SK-N-SH (cell line): ENCODE measurements around the gene RAD23B. TPM values are rescaled to one million over a fixed set of nuclear protein-coding genes. Genes with fewer than 3 reads are reported as not detected.

ENCODE experiments used
- CTCF ChIA-PET: fragments of 300-600, 350-600 bp; formaldehyde crosslinking; extraction: SDS; loops from one replicate; lab custom pipeline; 2021; lab: Yijun Ruan, JAX
- POLR2A ChIA-PET: fragments of 350-600 bp; sonication (Branson Sonifier 250); formaldehyde crosslinking; extraction: SDS; loops from one replicate; lab custom pipeline; 2020; ENCODE audit warnings: antibody characterized with exemption, inconsistent platforms; lab: Yijun Ruan, JAX
- DNase-seq: peaks from one replicate; pipeline ENCODE4 v3.0.0; 2012
- H2AFZ ChIP-seq: fragments of 200-600 bp; sonication (generic); 2 replicates; pipeline ENCODE4 v1.8.1; 2016; ENCODE audit warnings: antibody characterized with exemption, mild to moderate bottlenecking, low read depth
- H3F3A ChIP-seq: fragments of 200-600 bp; sonication (generic); replicated peaks from 2 replicates; pipeline ENCODE3; 2016; ENCODE audit warnings: antibody characterized with exemption, mild to moderate bottlenecking; ENCODE audit not compliant: insufficient read depth
- H3K27ac ChIP-seq, 2 experiments: fragments of 200-500 bp in 1 of 2; fragments of 200-600 bp in 1 of 2; sonication (Bioruptor generic) in 1 of 2; sonication (generic), shearing (Covaris generic) in 1 of 2; 2 replicates each; pipeline versions ENCODE4 v1.5.1 to v1.6.1; 2014 to 2016; ENCODE audit warnings: low read depth in 2 of 2, inconsistent platforms in 1 of 2, low read length in 1 of 2, mild to moderate bottlenecking in 1 of 2, mixed read lengths in 1 of 2
- H3K27me3 ChIP-seq: fragments of 200-600 bp; sonication (generic), shearing (Covaris generic); 2 replicates; pipeline ENCODE4 v1.6.1; 2016; ENCODE audit warnings: mixed run types; ENCODE audit not compliant: insufficient read depth
- H3K36me3 ChIP-seq, 2 experiments: fragments of 200-500 bp in 1 of 2; fragments of 200-600 bp in 1 of 2; sonication (Bioruptor generic) in 1 of 2; sonication (generic) in 1 of 2; replicated peaks in 1 of 2; 2 replicates each; pipeline versions ENCODE3 to v1.5.1; 2014 to 2016; ENCODE audit warnings: low read length in 1 of 2, mild to moderate bottlenecking in 1 of 2; ENCODE audit not compliant: insufficient read depth in 2 of 2, control insufficient read depth in 1 of 2
- H3K4me1 ChIP-seq, 2 experiments: fragments of 200-500 bp in 1 of 2; fragments of 200-600 bp in 1 of 2; sonication (Bioruptor generic) in 1 of 2; sonication (generic), shearing (Covaris generic) in 1 of 2; 2 replicates each; pipeline versions ENCODE4 v1.5.1 to v1.6.1; 2014 to 2016; ENCODE audit warnings: low read depth in 1 of 2, low read length in 1 of 2, mixed run types in 1 of 2; ENCODE audit not compliant: insufficient read depth in 2 of 2, control insufficient read depth in 1 of 2
- H3K4me2 ChIP-seq: fragments of 200-600 bp; sonication (generic), shearing (Covaris generic); 2 replicates; pipeline ENCODE4 v1.6.1; 2017; ENCODE audit warnings: mixed run types
- H3K4me3 ChIP-seq, 2 experiments: fragments of 200-500 bp in 1 of 2; fragments of 200-600 bp in 1 of 2; sonication (Bioruptor generic) in 1 of 2; sonication (generic), shearing (Covaris generic) in 1 of 2; 2 replicates each; pipeline versions ENCODE4 v1.5.1 to v1.8.1; 2014 to 2016; ENCODE audit warnings: low read depth in 2 of 2, inconsistent platforms in 1 of 2, low read length in 1 of 2, mild to moderate bottlenecking in 1 of 2, mixed read lengths in 1 of 2, moderate library complexity in 1 of 2
- H3K79me2 ChIP-seq: fragments of 200-600 bp; sonication (generic); 2 replicates; pipeline ENCODE4 v1.8.1; 2017; ENCODE audit warnings: mild to moderate bottlenecking; ENCODE audit not compliant: insufficient read depth
- H3K9ac ChIP-seq: fragments of 200-600 bp; sonication (generic); 2 replicates; pipeline ENCODE4 v1.6.1; 2017; ENCODE audit warnings: mixed run types
- H3K9me2 ChIP-seq: fragments of 200-600 bp; sonication (generic); 2 replicates; pipeline ENCODE4 v1.6.1; 2017; ENCODE audit warnings: mixed run types
- H3K9me3 ChIP-seq: fragments of 200-600 bp; sonication (generic); 2 replicates; pipeline ENCODE4 v1.6.1; 2017; ENCODE audit warnings: mixed run types, mild to moderate bottlenecking, moderate library complexity
- H4K20me1 ChIP-seq: fragments of 200-600 bp; sonication (generic); 2 replicates; pipeline ENCODE4 v1.6.1; 2017; ENCODE audit warnings: mild to moderate bottlenecking, mixed run types; ENCODE audit not compliant: insufficient read depth
- EP300 ChIP-seq, 2 experiments: IDR thresholded peaks; 2 replicates each; pipeline versions ENCODE4 v1.4.0 to v1.6.1; 2012; ENCODE audit warnings: borderline replicate concordance in 1 of 2, low read depth in 1 of 2, low read length in 1 of 2
- FOXJ3 ChIP-seq: sonication (generic); formaldehyde crosslinking; IDR thresholded peaks from 2 replicates; pipeline ENCODE4 v1.5.1; 2020; ENCODE audit warnings: mild to moderate bottlenecking, missing genetic modification reagents
- FOXM1 ChIP-seq: IDR thresholded peaks from 2 replicates; pipeline ENCODE4 v1.4.0; 2012; ENCODE audit warnings: low read depth, mild to moderate bottlenecking
- GABPA ChIP-seq: IDR thresholded peaks from 2 replicates; pipeline ENCODE4 v1.4.0; 2012; ENCODE audit warnings: low read depth, mild to moderate bottlenecking
- MEF2A ChIP-seq: IDR thresholded peaks from 2 replicates; pipeline ENCODE4 v1.4.0; 2012; ENCODE audit warnings: low read depth, borderline replicate concordance
- NFIC ChIP-seq: IDR thresholded peaks from 2 replicates; pipeline ENCODE4 v1.4.0; 2012; ENCODE audit warnings: borderline replicate concordance
- RAD21 ChIP-seq: IDR thresholded peaks from 2 replicates; pipeline ENCODE4 v1.6.1; 2012; ENCODE audit warnings: mild to moderate bottlenecking, low read length
- RFX5 ChIP-seq: IDR thresholded peaks from 2 replicates; pipeline ENCODE4 v1.6.1; 2012; ENCODE audit warnings: mild to moderate bottlenecking, improper control_type of control experiment, low read length
- RXRA ChIP-seq: IDR thresholded peaks from 2 replicates; pipeline ENCODE4 v1.4.0; 2012; ENCODE audit warnings: low read depth, mild to moderate bottlenecking, borderline replicate concordance
- SIN3A ChIP-seq: IDR thresholded peaks from 2 replicates; pipeline ENCODE4 v1.6.1; 2012; ENCODE audit warnings: low read depth, mild to moderate bottlenecking, low read length, moderate library complexity, borderline replicate concordance
- SMC3 ChIP-seq: IDR thresholded peaks from 2 replicates; pipeline ENCODE4 v1.6.1; 2012; ENCODE audit warnings: low read depth, low read length, improper control_type of control experiment
- TAF1 ChIP-seq: IDR thresholded peaks from 2 replicates; pipeline ENCODE4 v1.6.1; 2012; ENCODE audit warnings: low read depth, mild to moderate bottlenecking, low read length, moderate library complexity, borderline replicate concordance
- TEAD4 ChIP-seq: IDR thresholded peaks from 2 replicates; pipeline ENCODE4 v1.4.0; 2012; ENCODE audit warnings: mild to moderate bottlenecking, borderline replicate concordance; ENCODE audit not compliant: insufficient read depth
- USF1 ChIP-seq: IDR thresholded peaks from 2 replicates; pipeline ENCODE4 v1.4.0; 2012; ENCODE audit warnings: low read depth, borderline replicate concordance
- USF2 ChIP-seq: fragments of 150-350 bp; IDR thresholded peaks from 2 replicates; pipeline ENCODE4 v1.6.1; 2017; ENCODE audit warnings: antibody characterized with exemption, low read length, low read depth, borderline replicate concordance
- YY1 ChIP-seq: IDR thresholded peaks from 2 replicates; pipeline ENCODE4 v1.4.0; 2012; ENCODE audit warnings: low read depth, mild to moderate bottlenecking
- ZBTB33 ChIP-seq: IDR thresholded peaks from 2 replicates; pipeline ENCODE4 v1.4.0; 2012; ENCODE audit warnings: low read depth, borderline replicate concordance
- WGBS: methylation state at CpG from one replicate; pipeline ENCODE4 v1.1.6; 2017; ENCODE audit warnings: low lambda C conversion rate; 5-methylcytosine and 5-hydroxymethylcytosine counted together
- polyA plus RNA-seq, 3 experiments: library from polyadenylated mRNA; depleted of rRNA; stranded (reverse); fragments of >200 nt; gene quantifications; 2 replicates each; pipeline ENCODE4 v1.2.3, GENCODE V29; 2012

RAD23B gene
- polyA plus RNA-seq, 1 of the 3 experiments (the other 2 are of a cell fraction): 62.9 TPM

GRCh38 chr9:107263289-107263688 is 19.8 kb upstream of the RAD23B start:
- Histone ChIP-seq H3F3A (no peaks in the 10 kb centered on the region), H3K79me2 (no peaks in the 10 kb centered on the region), H4K20me1 (no peaks in the 10 kb centered on the region), H3K9ac (no peak overlapping the region), H3K4me3 (no peak overlapping the region), H3K27me3 (no peaks in the 10 kb centered on the region), H3K9me2 (no peaks in the 10 kb centered on the region), H3K4me1 (no peaks in the 10 kb centered on the region), H3K36me3 (no peaks in the 10 kb centered on the region), H3K9me3 (0 out of 2 replicates have a peak, but pooled peaks cover 4% of the 10 kb centered on the region), H3K4me2 (no peak overlapping the region), H3K27ac (no peak overlapping the region), H2AFZ (no peak overlapping the region)
- WGBS: 21% methylated on average over 2 of the region's 2 CpGs
- CTCF ChIA-PET: no interaction called here
- POLR2A ChIA-PET: no interaction called here
- DNase-seq: no peak
- TF ChIP-seq RAD21 (no peak), TAF1 (no peak), YY1 (no peak), RFX5 (no peak), SMC3 (no peak), RXRA (no peak), ZBTB33 (no peak), MEF2A (no peak), GABPA (no peak)

GRCh38 chr9:107266624-107267368 is 16.3 kb upstream of the RAD23B start:
- no peak overlapping the region for H2AFZ ChIP-seq
- POLR2A ChIA-PET: no interaction called here
- no peak overlapping the region for H3K27ac ChIP-seq
- 77% methylated on average over 7 of the region's 7 CpGs for WGBS
- H3K27me3 ChIP-seq: no peaks in the 10 kb centered on the region
- no peaks in the 10 kb centered on the region for H3K79me2 ChIP-seq
- DNase-seq: no peak
- CTCF ChIA-PET: no interaction called here
- no peaks in the 10 kb centered on the region for H4K20me1 ChIP-seq
- TF ChIP-seq USF1 (no peak), SIN3A (no peak), EP300 (IDR thresholded peaks at IDR 0.05; ENCODE audit: borderline replicate concordance in 1 of 2, low read depth in 1 of 2, low read length in 1 of 2) (no peak), USF2 (no peak), TEAD4 (no peak), FOXM1 (no peak), NFIC (no peak), FOXJ3 (CRISPR knock-in tag) (no peak)
- TF ChIP-seq, all 33 proteins: peak for 0
- Histone ChIP-seq H3F3A (no peaks in the 10 kb centered on the region), H3K4me3 (no peak overlapping the region), H3K4me1 (0 out of 4 replicates have a peak, but pooled peaks cover 0 to 4% of the 10 kb centered on the region in 2 experiments), H3K9me2 (no peaks in the 10 kb centered on the region), H3K4me2 (no peak overlapping the region), H3K9ac (no peak overlapping the region), H3K36me3 (no peaks in the 10 kb centered on the region), H3K9me3 (0 out of 2 replicates have a peak, but pooled peaks cover 4% of the 10 kb centered on the region)
